GM12865 (cell line): ENCODE data around the gene FAM135A.

Experiments used
- DNase-seq: peaks from one replicate; pipeline ENCODE4 v3.0.0; 2010; ENCODE audit warnings: low read depth
- H3K4me3 ChIP-seq: 2 replicates; pipeline ENCODE4 v1.5.1; 2011; ENCODE audit warnings: mild to moderate bottlenecking, low read depth, low read length, control low read depth
- CTCF ChIP-seq: IDR thresholded peaks from 2 replicates; pipeline ENCODE4 v1.5.1; 2011; ENCODE audit warnings: low read length, control low read depth, low read depth, inconsistent platforms; ENCODE audit not compliant: insufficient read depth; ENCODE audit errors: missing control alignments

The FAM135A gene

GRCh38 chr6:70524721-70525286, 111.5 kb downstream of the FAM135A start:
- no peak for TF ChIP-seq CTCF
- H3K4me3 ChIP-seq, result no peak overlapping the region
- no peak for DNase-seq

DNA sequence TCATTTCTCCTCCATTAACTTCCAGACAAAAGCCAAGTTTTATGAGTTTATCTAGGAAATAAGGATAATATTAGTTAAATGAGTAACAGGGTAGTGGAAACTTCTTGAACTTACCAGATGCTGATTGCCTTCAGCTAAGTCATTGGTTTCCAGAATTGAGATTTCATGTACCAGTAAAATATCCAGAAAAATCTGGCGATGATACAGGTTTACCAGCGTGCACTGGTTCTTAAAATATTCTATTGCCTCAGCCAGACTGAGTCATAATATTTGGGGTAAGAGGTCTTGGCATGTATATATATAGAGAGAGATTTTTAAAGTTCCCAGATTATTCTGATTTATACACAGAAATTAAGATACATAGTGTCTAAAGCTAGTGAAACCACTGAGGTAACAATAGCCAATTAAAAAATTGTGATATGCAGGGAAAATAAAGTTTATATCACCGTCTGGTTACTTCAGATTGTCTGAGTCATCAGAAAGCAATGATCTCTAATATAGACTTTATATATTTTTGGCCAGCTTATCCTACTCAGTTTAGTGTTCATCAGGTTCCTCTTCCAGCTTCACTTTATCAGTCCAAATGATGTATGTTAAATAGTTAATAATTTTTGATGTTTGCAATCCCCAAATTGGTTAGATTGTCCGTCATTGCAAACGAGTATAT, 113.9 kb downstream of the FAM135A start:
- no peak for DNase-seq

DNA sequence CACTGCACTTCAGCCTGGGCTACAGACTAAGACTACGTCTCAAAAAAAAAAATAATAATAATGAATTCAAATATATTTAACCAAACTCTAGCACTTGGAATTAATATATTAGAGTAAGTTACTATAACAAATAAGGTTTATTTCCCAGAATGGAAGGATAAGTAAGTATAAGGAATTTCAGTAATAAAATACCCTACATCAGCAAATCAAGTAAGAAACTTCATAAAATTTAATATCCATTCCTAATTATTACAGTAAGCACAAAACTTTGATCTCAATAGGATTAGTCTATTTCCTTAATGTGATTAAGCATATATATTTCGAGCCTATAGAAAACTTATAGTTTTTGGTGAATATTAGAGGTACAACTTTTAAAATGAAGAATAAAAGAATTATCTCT, 116.7 kb downstream of the FAM135A start:
- H3K4me3 ChIP-seq, result no peak overlapping the region
- no peak for DNase-seq
- no peak for TF ChIP-seq CTCF

More for the DNA sequence above, 113.9 kb downstream of the FAM135A start:
- TF ChIP-seq CTCF, result no peak
- no peak overlapping the region for H3K4me3 ChIP-seq

- peak; percentile 2 for DNase-seq
- TF ChIP-seq CTCF, result no peak
Measured at GRCh38 chr6:70531133-70531532, 117.8 kb downstream of the FAM135A start.

DNA sequence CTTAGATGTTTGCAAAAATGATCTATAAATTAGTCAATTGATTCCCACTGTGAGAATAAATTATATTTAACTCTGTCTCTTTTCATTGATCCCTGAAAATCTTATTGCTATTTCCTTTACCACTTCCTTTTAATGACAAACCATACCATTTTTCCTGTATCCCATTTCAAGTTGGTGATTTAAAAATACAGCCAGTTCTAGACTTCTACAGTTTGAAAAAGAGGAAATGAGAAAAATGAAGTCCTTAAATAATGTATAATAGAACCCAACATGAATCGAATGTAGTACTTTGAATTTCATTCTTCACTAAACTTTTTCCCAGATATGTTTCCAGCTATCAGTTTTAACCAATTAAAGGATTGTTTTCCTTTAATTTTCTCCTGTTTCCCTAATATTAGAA, 124.0 kb downstream of the FAM135A start:
- TF ChIP-seq CTCF, result no peak
- DNase-seq, result no peak
- H3K4me3 ChIP-seq, result no peak overlapping the region

More at GRCh38 chr6:70531133-70531532, 117.8 kb downstream of the FAM135A start:
- no peak overlapping the region for H3K4me3 ChIP-seq

DNA sequence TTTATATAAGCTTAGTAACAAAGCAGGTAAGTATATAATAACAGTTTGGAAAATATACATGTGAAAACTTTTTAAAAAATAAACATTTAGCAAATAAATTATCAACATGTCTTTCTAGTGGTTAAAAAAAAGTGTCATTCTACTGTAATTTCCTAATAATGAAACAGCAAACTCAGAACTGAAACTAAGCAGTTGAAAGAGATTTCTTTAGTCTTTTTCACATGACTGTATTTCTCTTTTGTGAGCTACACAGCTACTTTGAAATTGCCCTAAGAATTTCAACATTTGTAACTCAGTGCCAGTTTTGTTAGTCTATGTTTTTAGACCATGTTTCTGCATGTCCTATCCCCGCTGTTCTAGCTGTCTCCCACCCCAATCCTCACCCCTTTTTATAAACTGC, 125.1 kb downstream of the FAM135A start:
- H3K4me3 ChIP-seq, result no peak overlapping the region
- DNase-seq, result peak; percentile 35
- TF ChIP-seq CTCF, result no peak

DNA sequence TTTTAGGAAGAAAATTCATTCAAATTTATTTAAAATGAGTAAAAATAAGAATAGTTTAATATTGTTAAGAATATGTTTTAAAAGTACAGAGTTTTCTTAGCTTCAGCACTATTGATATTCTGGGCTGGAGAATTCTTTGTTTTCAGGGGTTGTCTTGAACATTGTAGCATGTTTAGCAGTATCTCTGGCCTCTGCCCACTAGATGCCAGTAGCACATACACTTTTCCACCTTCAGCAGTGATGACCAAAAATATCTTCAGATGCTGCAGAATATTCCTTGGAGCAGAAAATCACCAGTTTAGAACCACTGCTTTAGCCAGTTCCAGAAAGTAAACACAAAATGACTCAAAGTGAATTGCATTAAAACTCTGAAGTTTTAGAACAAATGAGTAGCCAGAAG, 134.0 kb downstream of the FAM135A start:
- peak; percentile 24 for TF ChIP-seq CTCF
- DNase-seq, result no peak
- no peak overlapping the region for H3K4me3 ChIP-seq
